H1 (cell line): Measurements from ENCODE around the gene TRIAP1. TPM values are rescaled to one million over a fixed set of nuclear protein-coding genes. Genes with fewer than 3 reads are reported as not detected.

ENCODE experiments used
- ASH2L ChIP-seq: fragments of 200-600, 300-600 bp; sonication (generic); IDR thresholded peaks from one replicate; pipeline ENCODE4 v1.7.1; 2017; ENCODE audit warnings: low read length
- BACH1 ChIP-seq: IDR thresholded peaks from 2 replicates; pipeline ENCODE4 v1.6.1; 2012; ENCODE audit warnings: low read length, improper control_type of control experiment
- CBX5 ChIP-seq: fragments of 300-800, 300-1000 bp; sonication (generic); IDR thresholded peaks from 2 replicates; pipeline ENCODE4 v1.7.1; 2016; ENCODE audit warnings: antibody characterized with exemption, low read length, low read depth
- CBX8 ChIP-seq: fragments of 300-800, 300-1000 bp; sonication (generic); IDR thresholded peaks from 2 replicates; pipeline ENCODE4 v1.7.1; 2016; ENCODE audit warnings: low read depth, low read length, borderline replicate concordance
- E2F6 ChIP-seq: IDR thresholded peaks from 2 replicates; pipeline ENCODE4 v1.6.1; 2012; ENCODE audit warnings: inconsistent platforms
- JUND ChIP-seq: IDR thresholded peaks from 2 replicates; pipeline ENCODE4 v1.6.1; 2011; ENCODE audit warnings: mild to moderate bottlenecking, improper control_type of control experiment, low read length
- KDM4A ChIP-seq: IDR thresholded peaks from one replicate; pipeline ENCODE4 v1.7.1; 2012; ENCODE audit warnings: low read depth, mild to moderate bottlenecking, moderate library complexity, low read length, inconsistent platforms; ENCODE audit not compliant: severe bottlenecking
- KDM5A ChIP-seq: fragments of 200-600 bp; IDR thresholded peaks from 2 replicates; pipeline ENCODE4 v1.7.1; 2012; ENCODE audit warnings: mild to moderate bottlenecking, low read length, inconsistent platforms, mixed read lengths
- RAD21 ChIP-seq, 2 experiments: IDR thresholded peaks in 1 of 2; conservative IDR thresholded peaks in 1 of 2; 2 replicates each; pipeline ENCODE4 v1.6.1; 2011; ENCODE audit warnings: low read depth in 2 of 2, low read length in 2 of 2, improper control_type of control experiment in 1 of 2, inconsistent platforms in 1 of 2, mild to moderate bottlenecking in 1 of 2, moderate library complexity in 1 of 2
- RFX5 ChIP-seq: IDR thresholded peaks from 2 replicates; pipeline ENCODE4 v1.6.1; 2011; ENCODE audit warnings: low read depth, low read length, improper control_type of control experiment, borderline replicate concordance
- SAP30 ChIP-seq: fragments of 300-600 bp; sonication (generic); IDR thresholded peaks from 2 replicates; pipeline ENCODE4 v1.7.1; 2012; ENCODE audit warnings: low read length, moderate library complexity, mild to moderate bottlenecking, inconsistent platforms; ENCODE audit not compliant: insufficient read depth, insufficient replicate concordance
- SIX5 ChIP-seq: IDR thresholded peaks from 2 replicates; pipeline ENCODE4 v1.6.1; 2011; ENCODE audit warnings: mild to moderate bottlenecking, low read depth, low read length
- SP4 ChIP-seq: IDR thresholded peaks from 2 replicates; pipeline ENCODE4 v1.6.1; 2012; ENCODE audit warnings: low read length, inconsistent platforms
- TAF1 ChIP-seq: IDR thresholded peaks from 2 replicates; pipeline ENCODE4 v1.6.1; 2011; ENCODE audit warnings: mild to moderate bottlenecking, low read depth, low read length
- TBP ChIP-seq: IDR thresholded peaks from 2 replicates; pipeline ENCODE4 v1.6.1; 2011; ENCODE audit warnings: low read depth, low read length, improper control_type of control experiment
- TCF12 ChIP-seq: IDR thresholded peaks from 2 replicates; pipeline ENCODE4 v1.6.1; 2011; ENCODE audit warnings: low read depth, mild to moderate bottlenecking, low read length
- TEAD4 ChIP-seq: IDR thresholded peaks from 2 replicates; pipeline ENCODE4 v1.6.1; 2012; ENCODE audit warnings: low read depth, low read length, inconsistent platforms, mixed read lengths
- ZNF274 ChIP-seq: IDR thresholded peaks from 2 replicates; pipeline ENCODE4 v1.7.0; 2012; ENCODE audit warnings: low read length, borderline replicate concordance; ENCODE audit errors: extremely low read depth
- polyA plus RNA-seq, 7 experiments: library from polyadenylated mRNA; depleted of rRNA in 3 of 7; stranded (reverse) in 5 of 7; unstranded in 2 of 7; fragments of >200 nt in 5 of 7; fragments of 200-250 nt in 2 of 7; gene quantifications; 1 replicate in 5 of 7; 2 replicates in 1 of 7; 4 replicates in 1 of 7; pipeline versions ENCODE4 v1.2.1 to v1.2.3, GENCODE V29; 2011 to 2013; ENCODE audit warnings: missing spikeins in 2 of 7, mixed read lengths in 2 of 7
- total RNA-seq: library from RNA; stranded (reverse); fragmentation: NEBNext Ultra II Directional; extraction: Animal tissue kit (Norgen Biotek cat#: 25700); gene quantifications from 2 replicates; pipeline ENCODE4 v1.2.1, GENCODE V29; 2021
- TF ChIP-seq, protein P1 (sequence below): IDR thresholded peaks from 2 replicates; pipeline ENCODE4 v1.6.1; 2011; ENCODE audit warnings: low read length, improper control_type of control experiment
- TF ChIP-seq, protein P2 (sequence below): IDR thresholded peaks from 2 replicates; pipeline ENCODE4 v1.6.1; 2012; ENCODE audit warnings: low read length, inconsistent platforms

TRIAP1 gene
- total and polyA plus RNA-seq, 2 of the 8 experiments (the other 6 are each of a cell fraction or from before 2014, with no cell fraction given) = 42.0 to 63.4 TPM

- TF ChIP-seq E2F6 = 0 out of 2 replicates have a peak, but pooled peaks have one; percentile 32
- no peak for TF ChIP-seq ZNF274
- peak; percentile 40; the same call in 1 of the 2 replicates for TF ChIP-seq RFX5
- TF ChIP-seq, protein P1, sequence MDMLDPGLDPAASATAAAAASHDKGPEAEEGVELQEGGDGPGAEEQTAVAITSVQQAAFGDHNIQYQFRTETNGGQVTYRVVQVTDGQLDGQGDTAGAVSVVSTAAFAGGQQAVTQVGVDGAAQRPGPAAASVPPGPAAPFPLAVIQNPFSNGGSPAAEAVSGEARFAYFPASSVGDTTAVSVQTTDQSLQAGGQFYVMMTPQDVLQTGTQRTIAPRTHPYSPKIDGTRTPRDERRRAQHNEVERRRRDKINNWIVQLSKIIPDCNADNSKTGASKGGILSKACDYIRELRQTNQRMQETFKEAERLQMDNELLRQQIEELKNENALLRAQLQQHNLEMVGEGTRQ = no peak; the same call in 1 of the 2 replicates
- TF ChIP-seq SIX5 = no peak
- TF ChIP-seq TBP = peak; percentile 90
- TF ChIP-seq CBX8 = no peak
- TF ChIP-seq TEAD4 = peak; percentile 66; the same call in 1 of the 2 replicates
- peak; percentile 99 for TF ChIP-seq KDM5A
- peak; percentile 74; the same call in 1 of the 2 replicates for TF ChIP-seq SP4
- no peak; the same call in 1 of the 2 replicates for TF ChIP-seq BACH1
- TF ChIP-seq ASH2L = peak; percentile 98
- no peak for TF ChIP-seq CBX5
- peak; percentile 73; the same call in 1 of the 2 replicates for TF ChIP-seq JUND
- peak; percentile 68 for TF ChIP-seq SAP30
- TF ChIP-seq, protein P2, sequence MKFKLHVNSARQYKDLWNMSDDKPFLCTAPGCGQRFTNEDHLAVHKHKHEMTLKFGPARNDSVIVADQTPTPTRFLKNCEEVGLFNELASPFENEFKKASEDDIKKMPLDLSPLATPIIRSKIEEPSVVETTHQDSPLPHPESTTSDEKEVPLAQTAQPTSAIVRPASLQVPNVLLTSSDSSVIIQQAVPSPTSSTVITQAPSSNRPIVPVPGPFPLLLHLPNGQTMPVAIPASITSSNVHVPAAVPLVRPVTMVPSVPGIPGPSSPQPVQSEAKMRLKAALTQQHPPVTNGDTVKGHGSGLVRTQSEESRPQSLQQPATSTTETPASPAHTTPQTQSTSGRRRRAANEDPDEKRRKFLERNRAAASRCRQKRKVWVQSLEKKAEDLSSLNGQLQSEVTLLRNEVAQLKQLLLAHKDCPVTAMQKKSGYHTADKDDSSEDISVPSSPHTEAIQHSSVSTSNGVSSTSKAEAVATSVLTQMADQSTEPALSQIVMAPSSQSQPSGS = peak; percentile 59; the same call in 1 of the 2 replicates
- peak; percentile 100 for TF ChIP-seq KDM4A
- TF ChIP-seq RAD21 (IDR thresholded peaks at IDR 0.05 in 1 of 2, conservative IDR thresholded peaks at IDR 0.05 in 1 of 2; ENCODE audit: low read depth in 2 of 2, low read length in 2 of 2) = no peak
- TF ChIP-seq TCF12 = no peak
- peak; percentile 94 for TF ChIP-seq TAF1
Observed at GRCh38 chr12:120445911-120446843, at the start of gene TRIAP1, which contains the start of gene GATC (continued).
